ENCODE results near the gene OLIG1.

- TF ChIP-seq CTCF (conservative IDR thresholded peaks at IDR 0.05) (no peak), ZFX (IDR thresholded peaks at IDR 0.05) (no peak)
These were observed 2.5 kb upstream of the OLIG1 start for GRCh38 chr21:33067457-33067856.

All from C4-2B (cell line).